Activated CD8-positive, alpha-beta memory T cell treated with anti-CD3 and anti-CD28 coated beads for 4 hours (primary cell): ENCODE measurements around the gene SF3B2.
"Not testable (repeated sequence)": the region's sequence is repeated elsewhere in the genome, so short reads cannot be mapped to it uniquely, and the experiment has no call there.

Experiments
- DNase-seq, 2 donors: peaks; one replicate each; pipeline ENCODE4 v3.0.0-alpha.2; 2020; ENCODE audit warnings: low read depth in 2 of 2

SF3B2 gene

DNA sequence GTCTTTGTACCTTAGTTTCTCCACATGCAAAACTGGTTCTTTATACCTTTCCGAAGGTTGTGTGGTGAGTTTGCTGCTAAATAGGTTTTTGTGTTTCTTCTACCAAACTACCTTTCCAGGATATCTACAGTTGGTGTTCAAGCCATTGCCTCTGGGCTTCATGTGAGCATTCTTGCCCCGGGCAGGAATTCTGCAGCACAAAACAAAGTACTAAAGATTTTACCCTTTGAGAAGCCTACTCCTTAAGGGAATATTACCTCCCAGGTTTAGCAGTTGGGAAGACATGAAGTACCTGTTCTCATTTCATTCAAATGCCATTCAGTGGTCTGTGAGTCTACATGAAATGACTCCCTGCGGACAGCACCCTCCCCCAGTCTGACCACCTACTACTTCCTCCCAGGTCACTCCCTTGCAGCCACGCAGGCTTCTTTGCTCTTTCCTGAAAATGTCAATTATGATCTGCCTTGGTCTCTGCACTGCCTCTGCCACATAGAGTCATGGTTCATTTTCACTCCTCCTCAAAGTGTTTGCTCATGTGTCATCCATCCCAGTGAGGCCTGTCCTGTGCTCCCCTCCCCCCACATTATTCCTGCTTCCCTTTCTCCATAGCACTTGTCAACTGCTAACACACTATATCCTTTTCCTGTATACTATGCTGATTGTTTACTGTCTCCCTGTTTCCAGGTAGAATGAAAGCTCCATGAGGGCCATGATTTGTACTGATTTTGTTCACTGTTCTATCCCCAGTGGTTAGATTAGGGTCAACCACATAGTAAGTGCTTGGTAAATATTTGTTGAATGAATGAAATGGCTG is 54.8 kb downstream of the SF3B2 start:
- no peak for DNase-seq

DNA sequence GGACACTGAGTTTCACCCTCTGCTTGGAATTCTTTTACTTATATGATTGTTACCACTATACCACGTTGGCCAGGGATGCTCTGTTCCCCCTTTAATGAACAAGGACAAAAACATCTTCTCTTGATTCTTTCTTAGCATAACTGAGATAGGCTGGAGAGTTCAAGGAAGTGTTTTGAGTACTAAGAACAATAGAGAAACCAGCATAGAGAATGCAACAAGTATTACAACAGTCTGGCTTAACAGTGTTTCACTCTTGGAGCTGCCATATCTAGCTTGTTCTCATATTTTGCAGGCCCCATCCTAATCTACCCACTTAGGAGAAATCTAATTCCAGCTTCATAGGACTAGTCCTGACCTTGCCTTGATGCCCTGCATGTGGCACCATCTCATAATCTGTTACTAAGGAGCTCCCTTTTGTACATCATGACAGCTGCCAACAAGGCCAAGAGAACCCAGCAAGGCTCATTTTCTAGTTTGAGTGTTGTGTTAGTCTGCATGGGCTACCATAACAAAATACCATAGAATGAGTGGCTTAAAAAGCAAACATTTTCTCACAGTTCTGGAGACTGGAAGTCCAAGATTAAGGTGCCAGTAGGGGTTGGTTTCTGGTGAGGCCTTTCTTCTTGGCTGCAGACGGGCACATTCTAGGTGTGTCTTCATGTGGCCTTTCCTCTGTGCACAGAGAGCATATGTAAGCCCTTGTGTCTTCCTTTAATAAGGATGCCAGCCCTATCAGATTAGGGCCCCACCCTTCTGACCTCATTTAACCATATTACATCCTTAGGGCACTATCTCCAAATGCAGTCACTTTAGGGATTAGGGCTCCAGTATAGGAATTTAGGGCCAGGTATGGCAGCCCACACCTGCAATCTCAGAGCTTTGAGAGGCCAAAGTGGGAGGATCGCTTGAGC is 55.7 kb downstream of the SF3B2 start:
- no peak for DNase-seq

DNA sequence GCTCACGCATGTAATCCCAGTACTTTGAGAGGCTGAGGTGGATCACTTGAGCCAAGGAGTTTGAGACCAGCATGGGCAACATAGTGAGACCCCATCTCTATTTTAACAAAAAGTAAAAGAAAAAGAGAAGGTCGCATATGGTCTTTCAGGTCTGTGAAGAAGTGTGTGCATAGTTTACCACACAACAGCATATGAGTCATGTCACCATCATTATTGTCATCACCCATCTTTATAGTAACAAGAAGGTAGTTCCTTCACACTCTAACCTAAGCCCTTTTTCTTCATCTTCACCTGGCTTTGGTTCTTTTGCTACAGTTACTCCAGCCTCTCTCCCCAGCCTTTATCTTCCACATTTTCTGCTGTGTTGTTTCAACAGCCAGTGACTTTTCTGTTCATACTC is 57.1 kb downstream of the SF3B2 start:
- no peak for DNase-seq

GRCh38 chr11:66111158-66111557 is 59.0 kb downstream of the SF3B2 start:
- DNase-seq = no peak

- DNase-seq = no peak
Observed at GRCh38 chr11:66112041-66112491, 59.9 kb downstream of the SF3B2 start.

DNA sequence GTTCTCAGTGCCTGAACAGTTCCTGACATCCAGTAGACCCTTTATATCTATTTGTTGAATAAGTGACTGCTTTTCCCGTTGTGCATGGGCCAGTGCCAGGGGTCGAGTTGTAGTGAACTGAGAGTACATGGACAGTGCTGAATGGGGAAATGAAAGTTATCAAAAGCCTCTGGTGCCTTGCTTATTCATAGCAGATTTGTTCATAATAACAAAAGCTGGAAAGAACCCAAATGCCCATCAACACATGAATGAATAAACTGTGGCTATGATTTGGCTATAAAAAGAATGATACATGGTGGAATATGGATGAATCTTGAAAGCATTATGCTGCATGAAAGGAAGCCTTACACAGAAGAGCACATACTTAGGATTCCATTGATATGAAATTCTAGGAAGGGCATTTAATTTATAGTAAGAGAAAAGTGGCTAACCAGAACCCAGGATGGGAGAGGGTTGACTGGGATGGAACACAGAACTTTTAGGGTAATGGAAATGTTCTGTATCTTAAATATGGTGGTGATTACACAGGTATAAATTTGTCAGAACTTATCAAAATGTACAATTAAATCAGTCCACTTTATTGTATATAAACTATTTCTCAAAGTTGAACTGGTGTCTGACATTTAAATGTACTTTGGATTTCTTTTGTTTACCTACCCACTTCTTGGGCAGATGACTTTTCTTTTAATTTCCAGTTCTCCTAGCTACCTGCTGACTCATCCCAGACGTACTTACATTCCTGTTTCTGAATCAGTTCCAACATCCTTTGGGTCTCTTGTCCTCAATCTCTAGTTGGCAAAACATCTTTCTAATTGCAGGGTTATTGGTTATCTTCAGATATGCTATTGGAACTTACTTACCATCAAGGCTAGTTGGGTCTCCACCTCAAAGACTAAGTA is 60.7 kb downstream of the SF3B2 start:
- no peak for DNase-seq

DNA sequence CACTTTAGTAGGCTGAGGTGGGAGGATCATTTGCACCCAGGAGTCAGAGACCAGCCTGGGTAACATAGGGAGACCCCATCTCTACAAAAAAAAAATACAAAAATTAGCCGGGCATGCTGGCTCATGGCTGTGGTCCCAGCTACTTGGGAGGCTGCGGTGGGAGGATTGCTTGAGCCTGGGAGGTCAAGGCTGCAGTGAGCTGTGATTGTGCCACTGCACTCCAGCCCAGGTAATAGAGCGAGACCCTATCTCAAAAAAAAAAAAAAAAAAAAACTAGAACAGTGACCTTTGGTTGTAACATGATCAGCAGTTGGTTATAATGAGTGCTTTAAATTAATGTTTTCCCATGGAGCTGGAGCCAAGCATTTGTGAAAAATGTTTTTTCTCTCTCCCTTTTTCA is 62.8 kb downstream of the SF3B2 start:
- DNase-seq = not testable (repeated sequence)

DNA sequence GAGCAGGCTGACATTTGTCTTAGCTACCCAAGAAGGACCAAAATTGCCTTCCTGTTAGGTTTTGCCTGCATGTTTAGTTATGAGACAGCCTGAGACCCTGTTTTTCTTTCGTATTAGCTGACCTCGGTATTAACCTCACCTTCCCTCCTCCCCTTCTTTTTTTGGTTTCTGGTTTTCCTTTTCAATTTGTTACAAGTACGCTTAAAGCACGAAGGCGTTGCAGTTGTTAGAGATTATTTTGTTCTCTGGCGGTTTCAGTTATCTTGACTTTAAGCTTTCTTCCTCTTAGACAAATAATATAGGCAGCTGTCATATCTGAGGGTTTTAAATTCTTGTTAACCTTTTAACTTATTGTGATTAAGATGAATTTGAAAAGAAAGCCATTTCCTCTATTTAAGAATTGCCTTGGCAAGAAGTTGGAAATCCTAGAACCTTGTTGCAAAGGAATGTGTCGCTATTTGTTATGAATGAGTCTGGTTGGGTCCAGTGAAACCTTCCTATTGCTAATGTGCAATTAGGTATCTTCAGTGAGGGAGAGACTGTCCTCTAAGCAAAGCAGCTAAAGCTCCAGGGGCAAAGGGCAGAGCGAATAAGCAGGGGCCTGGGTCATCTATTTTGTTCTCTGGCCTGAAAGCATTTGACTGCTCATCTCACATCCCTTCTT is 63.6 kb downstream of the SF3B2 start:
- no peak for DNase-seq

DNA sequence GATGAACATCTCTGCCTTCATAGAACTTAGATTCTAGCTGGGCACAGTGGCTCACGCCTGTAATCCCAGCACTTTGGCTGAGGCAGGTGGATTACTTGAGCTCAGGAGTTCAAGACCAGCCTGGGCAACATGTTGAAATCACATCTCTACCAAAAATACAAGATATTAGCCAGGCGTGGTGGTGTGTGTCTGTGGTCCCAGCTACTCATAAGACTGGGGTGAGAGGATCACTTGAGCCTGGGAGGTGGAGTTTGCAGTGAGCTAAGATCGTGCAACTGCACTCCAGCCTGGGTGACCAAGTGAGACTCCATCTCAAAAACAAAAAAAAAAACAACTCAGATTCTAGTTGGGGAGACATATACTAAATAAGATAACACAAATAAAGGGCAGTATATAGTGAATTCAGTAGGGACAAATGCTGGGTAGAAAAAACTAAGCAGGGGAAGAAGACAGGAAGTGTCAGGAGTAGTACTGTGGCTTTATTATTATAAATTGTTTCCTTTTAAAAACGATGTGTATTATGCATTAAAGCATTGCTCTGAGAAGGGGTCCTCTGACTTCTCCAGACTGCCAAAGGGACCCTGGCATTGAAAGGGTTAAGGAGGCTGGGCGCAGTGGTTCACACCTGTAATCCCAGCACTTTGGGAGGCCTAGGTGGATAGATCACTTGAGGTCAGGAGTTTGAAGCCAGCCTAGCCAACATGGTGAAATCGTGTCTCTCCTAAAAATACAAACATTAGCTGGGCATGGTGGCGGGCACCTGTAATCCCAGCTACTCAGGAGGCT is 64.6 kb downstream of the SF3B2 start:
- DNase-seq = no peak

DNA sequence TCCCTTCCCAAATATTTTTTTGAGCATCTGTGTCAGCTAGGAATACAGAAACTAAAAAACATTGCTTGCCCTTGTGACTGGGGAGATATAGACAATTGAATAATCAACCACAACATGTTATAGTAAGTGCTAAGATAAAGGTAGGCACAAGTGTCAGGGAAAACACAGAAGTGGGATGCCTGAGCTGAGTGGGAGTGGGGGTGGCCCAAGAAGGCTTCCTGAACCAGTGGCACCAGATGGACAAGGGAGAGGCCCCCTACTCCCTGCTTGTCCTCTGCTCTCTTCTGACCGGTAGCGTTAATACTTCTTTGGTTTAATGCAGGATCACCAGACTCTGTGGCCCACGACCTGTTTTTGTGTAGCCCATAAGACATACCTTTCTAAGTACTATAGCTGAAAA is 66.7 kb downstream of the SF3B2 start:
- DNase-seq = no peak
